GM18867 (cell line): ENCODE data around the gene STPG3.
"Not testable (repeated sequence)": the region's sequence is repeated elsewhere in the genome, so short reads cannot be mapped to it uniquely, and the experiment has no call there.

Experiments used
- ATAC-seq: cut with Tn5 transposase; IDR thresholded peaks from one replicate; pipeline ENCODE4 v1.9.1; 2021; ENCODE audit warnings: mild to moderate bottlenecking, moderate library complexity; ENCODE audit not compliant: unreplicated experiment

The STPG3 gene

GRCh38 chr9:137232510-137232909 lies 18.6 kb upstream of the STPG3 start:
- ATAC-seq, result no peak

GRCh38 chr9:137233143-137233980 lies 17.7 kb upstream of the STPG3 start:
- ATAC-seq, result no peak

- ATAC-seq, result no peak
Observed at GRCh38 chr9:137234055-137234697, 16.9 kb upstream of the STPG3 start.

GRCh38 chr9:137234758-137235423 lies 16.2 kb upstream of the STPG3 start:
- no peak for ATAC-seq

GRCh38 chr9:137235424-137236237 lies 15.5 kb upstream of the STPG3 start:
- ATAC-seq, result no peak

GRCh38 chr9:137236238-137236935 lies 14.7 kb upstream of the STPG3 start:
- peak; percentile 18 for ATAC-seq

- ATAC-seq, result no peak
Observed at GRCh38 chr9:137236936-137237421, 14.1 kb upstream of the STPG3 start.

- ATAC-seq, result no peak
Observed at GRCh38 chr9:137237759-137238726, 13.0 kb upstream of the STPG3 start.

GRCh38 chr9:137239541-137240200 lies 11.4 kb upstream of the STPG3 start:
- ATAC-seq, result not testable (repeated sequence)

GRCh38 chr9:137240318-137240840 lies 10.7 kb upstream of the STPG3 start:
- peak; percentile 27 for ATAC-seq

GRCh38 chr9:137240841-137241489 lies 10.1 kb upstream of the STPG3 start, which contains the start of gene TUBB4B:
Gene TUBB4B (plus strand): TSS chr9:137241287. CDS start chr9:137241361, 74 bp downstream.
- peak; percentile 70 for ATAC-seq

- no peak for ATAC-seq
Observed at GRCh38 chr9:137241490-137242268, 9.4 kb upstream of the STPG3 start.

- no peak for ATAC-seq
Observed at GRCh38 chr9:137242269-137243203, 8.6 kb upstream of the STPG3 start.

- ATAC-seq, result not testable (repeated sequence)
Observed at GRCh38 chr9:137243266-137243625, 7.8 kb upstream of the STPG3 start.

GRCh38 chr9:137243626-137244485 lies 7.2 kb upstream of the STPG3 start:
- ATAC-seq, result no peak
